ENCODE data around the gene XRCC3.

The XRCC3 gene

DNA sequence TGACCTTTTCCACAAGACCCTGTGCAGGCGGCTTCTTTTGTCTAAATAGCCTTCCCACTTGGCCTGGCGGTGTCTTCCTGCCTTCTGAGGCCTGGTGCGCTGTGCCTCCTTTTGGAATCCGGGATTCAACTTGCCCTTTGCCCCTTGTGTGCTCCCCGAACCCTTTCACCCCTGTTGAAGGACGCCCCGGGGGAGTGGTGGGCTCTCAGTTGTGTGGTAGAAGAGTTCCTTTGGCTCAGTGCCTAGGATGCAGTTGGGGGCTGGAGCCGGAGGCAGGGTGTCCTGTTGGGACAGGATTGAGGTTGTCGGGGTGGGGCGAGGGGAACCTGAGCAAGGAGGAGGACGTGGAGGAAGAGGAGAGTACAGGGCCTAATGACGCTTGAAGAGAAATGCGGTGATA is 51.7 kb downstream of the XRCC3 start:
- TF ChIP-seq, protein P1, sequence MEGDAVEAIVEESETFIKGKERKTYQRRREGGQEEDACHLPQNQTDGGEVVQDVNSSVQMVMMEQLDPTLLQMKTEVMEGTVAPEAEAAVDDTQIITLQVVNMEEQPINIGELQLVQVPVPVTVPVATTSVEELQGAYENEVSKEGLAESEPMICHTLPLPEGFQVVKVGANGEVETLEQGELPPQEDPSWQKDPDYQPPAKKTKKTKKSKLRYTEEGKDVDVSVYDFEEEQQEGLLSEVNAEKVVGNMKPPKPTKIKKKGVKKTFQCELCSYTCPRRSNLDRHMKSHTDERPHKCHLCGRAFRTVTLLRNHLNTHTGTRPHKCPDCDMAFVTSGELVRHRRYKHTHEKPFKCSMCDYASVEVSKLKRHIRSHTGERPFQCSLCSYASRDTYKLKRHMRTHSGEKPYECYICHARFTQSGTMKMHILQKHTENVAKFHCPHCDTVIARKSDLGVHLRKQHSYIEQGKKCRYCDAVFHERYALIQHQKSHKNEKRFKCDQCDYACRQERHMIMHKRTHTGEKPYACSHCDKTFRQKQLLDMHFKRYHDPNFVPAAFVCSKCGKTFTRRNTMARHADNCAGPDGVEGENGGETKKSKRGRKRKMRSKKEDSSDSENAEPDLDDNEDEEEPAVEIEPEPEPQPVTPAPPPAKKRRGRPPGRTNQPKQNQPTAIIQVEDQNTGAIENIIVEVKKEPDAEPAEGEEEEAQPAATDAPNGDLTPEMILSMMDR (IDR thresholded peaks at IDR 0.05; ENCODE audit: control insufficient read depth, extremely low read depth, insufficient read depth) = no peak
- no peak overlapping the region for H3K4me3 ChIP-seq (ENCODE audit: low read depth, low read length)
- no peak for DNase-seq (ENCODE audit: low read depth)

DNA sequence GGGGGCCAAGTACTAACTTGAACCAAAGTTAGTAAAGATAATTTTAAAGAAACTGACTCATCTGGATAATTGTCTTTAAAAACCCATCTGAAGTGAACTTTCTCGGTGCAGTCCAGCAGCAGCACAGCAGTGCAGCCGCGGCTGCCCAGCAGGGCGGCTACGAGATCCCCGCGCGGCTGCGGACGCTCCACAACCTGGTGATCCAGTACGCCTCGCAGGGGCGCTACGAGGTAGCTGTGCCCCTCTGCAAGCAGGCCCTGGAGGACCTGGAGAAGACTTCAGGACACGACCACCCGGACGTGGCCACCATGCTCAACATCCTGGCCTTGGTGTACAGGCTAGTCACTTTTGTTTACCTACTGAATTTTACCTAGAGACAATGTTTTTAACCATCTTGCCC is 52.7 kb downstream of the XRCC3 start:
- no peak overlapping the region for H3K4me3 ChIP-seq (ENCODE audit: low read depth, low read length)
- DNase-seq (ENCODE audit: low read depth) = no peak
- TF ChIP-seq, protein P1 (IDR thresholded peaks at IDR 0.05; ENCODE audit: control insufficient read depth, extremely low read depth, insufficient read depth) = no peak

DNA sequence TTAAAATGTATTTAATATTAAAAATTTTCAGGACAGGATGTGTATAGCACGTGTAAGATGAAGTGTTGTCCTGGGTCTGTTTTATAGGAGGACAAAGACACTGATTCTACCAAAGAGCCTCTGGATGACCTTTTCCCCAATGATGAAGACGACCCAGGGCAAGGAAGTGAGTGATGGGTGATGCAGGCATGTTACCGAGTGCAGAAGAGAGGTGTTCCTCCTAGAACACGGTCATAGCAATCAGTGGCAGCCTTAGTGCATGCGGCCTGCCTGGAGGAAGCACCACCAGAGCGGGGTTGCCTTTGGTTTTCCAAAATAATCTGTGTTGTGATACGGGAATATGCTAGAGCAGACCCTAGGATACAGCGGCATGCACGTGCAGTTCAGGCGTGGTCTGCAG is 53.2 kb downstream of the XRCC3 start:
- no peak overlapping the region for H3K4me3 ChIP-seq (ENCODE audit: low read depth, low read length)
- no peak for DNase-seq (ENCODE audit: low read depth)
- TF ChIP-seq, protein P1 (IDR thresholded peaks at IDR 0.05; ENCODE audit: control insufficient read depth, extremely low read depth, insufficient read depth) = no peak

DNA sequence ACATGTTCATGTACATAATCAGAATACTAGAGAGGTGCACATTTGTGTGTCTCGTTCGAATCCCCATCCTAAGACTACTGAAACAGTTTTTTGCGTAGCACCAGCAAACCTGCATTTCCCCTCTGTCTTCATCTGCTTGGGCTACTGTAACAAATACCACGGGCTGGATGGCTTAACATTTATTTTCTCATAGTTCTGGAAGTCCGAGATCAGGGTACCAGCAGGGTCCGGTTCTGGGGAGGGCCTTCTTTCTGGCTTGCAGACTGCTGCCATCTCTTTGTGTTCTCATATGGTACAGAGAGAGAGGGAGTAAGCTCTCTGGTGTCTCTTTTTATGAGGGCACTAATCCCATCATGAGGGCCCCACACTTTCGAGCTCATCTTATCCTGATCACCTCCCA is 55.6 kb downstream of the XRCC3 start:
- DNase-seq (ENCODE audit: low read depth) = no peak
- TF ChIP-seq, protein P1 (IDR thresholded peaks at IDR 0.05; ENCODE audit: control insufficient read depth, extremely low read depth, insufficient read depth) = no peak
- H3K4me3 ChIP-seq (ENCODE audit: low read depth, low read length) = no peak overlapping the region

DNA sequence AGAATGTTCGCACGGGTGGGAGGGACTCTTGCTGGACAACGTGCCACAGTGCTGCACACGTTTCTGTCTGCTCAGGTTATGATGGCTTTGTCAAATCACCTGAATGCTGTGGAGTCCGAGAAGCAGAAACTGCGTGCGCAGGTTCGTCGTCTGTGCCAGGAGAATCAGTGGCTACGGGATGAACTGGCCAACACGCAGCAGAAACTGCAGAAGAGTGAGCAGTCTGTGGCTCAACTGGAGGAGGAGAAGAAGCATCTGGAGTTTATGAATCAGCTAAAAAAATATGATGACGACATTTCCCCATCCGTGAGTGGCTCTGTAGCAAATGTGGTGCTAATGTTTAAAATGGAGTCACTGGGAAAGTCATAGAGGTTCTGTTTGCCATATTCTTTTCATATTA is 57.8 kb downstream of the XRCC3 start:
- H3K4me3 ChIP-seq (ENCODE audit: low read depth, low read length) = no peak overlapping the region
- no peak for DNase-seq (ENCODE audit: low read depth)
- TF ChIP-seq, protein P1 (IDR thresholded peaks at IDR 0.05; ENCODE audit: control insufficient read depth, extremely low read depth, insufficient read depth) = no peak

DNA sequence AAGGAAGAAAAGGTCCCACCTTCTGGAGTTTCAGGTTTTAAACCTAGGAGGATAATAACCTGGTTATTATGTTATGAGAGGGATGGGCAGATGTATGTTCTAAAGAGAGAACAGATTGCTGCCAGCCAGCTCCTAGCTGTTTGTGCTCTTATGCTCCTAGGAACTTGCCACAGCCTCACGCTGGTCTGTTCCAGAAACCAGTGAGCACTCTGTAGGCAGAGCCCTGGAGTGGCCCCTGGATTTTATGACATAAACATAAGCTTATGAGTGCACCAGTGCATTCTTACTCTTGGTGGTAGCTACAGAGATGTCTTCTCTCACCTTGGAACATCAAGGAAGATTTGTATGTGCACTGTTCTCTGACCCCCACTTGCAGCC is 58.5 kb downstream of the XRCC3 start:
- TF ChIP-seq, protein P1 (IDR thresholded peaks at IDR 0.05; ENCODE audit: control insufficient read depth, extremely low read depth, insufficient read depth) = no peak
- no peak overlapping the region for H3K4me3 ChIP-seq (ENCODE audit: low read depth, low read length)
- DNase-seq (ENCODE audit: low read depth) = no peak

DNA sequence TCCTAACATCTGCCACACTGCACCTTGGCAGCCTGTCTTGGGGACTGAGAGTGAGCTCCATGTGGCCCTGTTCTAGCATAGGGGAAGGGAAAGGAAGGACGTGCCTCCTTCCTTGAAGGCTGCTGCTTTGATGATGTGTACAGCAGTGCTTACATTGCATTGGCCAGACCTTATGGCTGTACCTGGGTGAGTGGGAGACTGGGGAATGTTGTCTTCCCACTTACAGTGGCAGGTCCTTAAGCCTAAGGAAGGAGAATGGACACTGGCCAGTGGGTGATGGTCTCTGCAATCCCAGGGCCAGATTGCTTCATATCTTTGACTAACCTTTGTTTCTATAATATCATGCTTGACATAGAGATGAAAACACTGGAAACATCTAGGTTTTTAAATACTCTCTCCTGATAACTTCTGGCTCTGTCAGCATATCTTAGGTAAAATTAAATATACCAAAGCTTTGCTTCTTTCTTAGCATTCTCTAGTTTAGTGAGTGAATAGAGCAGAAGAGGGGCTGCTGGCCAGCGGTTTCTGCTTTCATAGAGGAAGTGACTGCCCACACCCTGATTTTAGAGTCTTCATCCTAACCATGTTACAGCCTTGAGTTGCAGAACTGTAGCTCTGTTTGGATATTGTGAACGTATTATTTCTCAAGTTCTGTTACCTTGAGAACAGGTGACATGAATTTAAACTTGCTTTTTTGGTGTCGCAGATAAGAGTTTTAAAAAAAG is 59.1 kb downstream of the XRCC3 start:
- TF ChIP-seq, protein P1 (IDR thresholded peaks at IDR 0.05; ENCODE audit: control insufficient read depth, extremely low read depth, insufficient read depth) = no peak
- no peak for DNase-seq (ENCODE audit: low read depth)
- no peak overlapping the region for H3K4me3 ChIP-seq (ENCODE audit: low read depth, low read length)

Data from LNCaP clone FGC (cell line).